Mesothelial cell of epicardium (in vitro differentiated cells): ENCODE results near the gene AKR7A3. TPM values are rescaled to one million over a fixed set of nuclear protein-coding genes. Genes with fewer than 3 reads are reported as not detected.
"Not testable (repeated sequence)": the region's sequence is repeated elsewhere in the genome, so short reads cannot be mapped to it uniquely, and the experiment has no call there.

ENCODE experiments used
- DNase-seq, 2 experiments: peaks; one replicate each; pipeline ENCODE4 v3.0.0; 2021; ENCODE audit warnings: low spot score in 2 of 2; ENCODE audit not compliant: unreplicated experiment in 2 of 2
- H3K27ac Mint-ChIP-seq: 2 replicates; pipeline ENCODE4 v1.8.0; 2021; ENCODE audit warnings: mixed read lengths
- H3K27me3 Mint-ChIP-seq: 2 replicates; pipeline ENCODE4 v1.8.0; 2021; ENCODE audit warnings: low read depth, mixed read lengths
- H3K36me3 Mint-ChIP-seq: 2 replicates; pipeline ENCODE4 v1.8.0; 2021; ENCODE audit warnings: mixed read lengths
- H3K4me1 Mint-ChIP-seq: 2 replicates; pipeline ENCODE4 v1.8.0; 2021; ENCODE audit warnings: mixed read lengths
- H3K4me3 Mint-ChIP-seq: 2 replicates; pipeline ENCODE4 v1.8.0; 2021; ENCODE audit warnings: mild to moderate bottlenecking, moderate library complexity, mixed read lengths
- H3K9me3 Mint-ChIP-seq: 2 replicates; pipeline ENCODE4 v1.8.0; 2021; ENCODE audit warnings: mixed read lengths
- CTCF ChIP-seq: fragments of 200-600 bp; sonication (generic); IDR thresholded peaks from one replicate; pipeline ENCODE4 v1.5.0; 2021; ENCODE audit warnings: antibody characterized with exemption; ENCODE audit not compliant: unreplicated experiment
- total RNA-seq: library from RNA; stranded (reverse); gene quantifications from 3 replicates; pipeline ENCODE4 v1.2.1, GENCODE V29; 2021

Gene AKR7A3
- total RNA-seq, 1 donor from 2014 or later = 2.8 TPM

- Mint-ChIP-seq H3K9me3 (peaks cover 7% of the 10 kb centered on the region), H3K4me1 (no peaks in the 10 kb centered on the region), H3K27ac (no peak overlapping the region), H3K36me3 (peaks cover 14% of the 10 kb centered on the region), H3K27me3 (peaks cover 14% of the 10 kb centered on the region), H3K4me3 (no peak overlapping the region)
- DNase-seq = no peak
- TF ChIP-seq CTCF = no peak
Measured at GRCh38 chr1:19283891-19284290, 4.7 kb downstream of the AKR7A3 start.

GRCh38 chr1:19274636-19275035 lies 13.9 kb downstream of the AKR7A3 start:
- peaks cover 12% of the 10 kb centered on the region for H3K9me3 Mint-ChIP-seq
- TF ChIP-seq CTCF = no peak
- H3K27ac Mint-ChIP-seq = no peak overlapping the region
- H3K4me3 Mint-ChIP-seq = no peak overlapping the region
- peaks cover 16% of the 10 kb centered on the region for H3K36me3 Mint-ChIP-seq
- DNase-seq = no peak
- no peaks in the 10 kb centered on the region for H3K4me1 Mint-ChIP-seq
- H3K27me3 Mint-ChIP-seq = no peaks in the 10 kb centered on the region

GRCh38 chr1:19273844-19274531 lies 14.6 kb downstream of the AKR7A3 start:
- peaks cover 14% of the 10 kb centered on the region for H3K36me3 Mint-ChIP-seq
- DNase-seq, H3K9me3 Mint-ChIP-seq: not testable (repeated sequence)

GRCh38 chr1:19273106-19273843 lies 15.3 kb downstream of the AKR7A3 start:
- no peaks in the 10 kb centered on the region for H3K27me3 Mint-ChIP-seq
- TF ChIP-seq CTCF = no peak
- H3K4me1 Mint-ChIP-seq = no peaks in the 10 kb centered on the region
- no peak overlapping the region for H3K4me3 Mint-ChIP-seq
- no peak for DNase-seq
- H3K36me3 Mint-ChIP-seq = peaks cover 14% of the 10 kb centered on the region
- H3K9me3 Mint-ChIP-seq = peaks cover 9% of the 10 kb centered on the region
- no peak overlapping the region for H3K27ac Mint-ChIP-seq

More at GRCh38 chr1:19273844-19274531, 14.6 kb downstream of the AKR7A3 start:
- not testable (repeated sequence) for H3K4me1 Mint-ChIP-seq, H3K27ac Mint-ChIP-seq, H3K27me3 Mint-ChIP-seq, H3K4me3 Mint-ChIP-seq

GRCh38 chr1:19272064-19272463 lies 16.5 kb downstream of the AKR7A3 start:
- H3K27ac Mint-ChIP-seq = no peak overlapping the region
- H3K9me3 Mint-ChIP-seq = peaks cover 6% of the 10 kb centered on the region
- no peak overlapping the region for H3K4me3 Mint-ChIP-seq
- H3K4me1 Mint-ChIP-seq = no peaks in the 10 kb centered on the region
- H3K27me3 Mint-ChIP-seq = no peaks in the 10 kb centered on the region
- DNase-seq = no peak
- peaks cover 12% of the 10 kb centered on the region for H3K36me3 Mint-ChIP-seq
- TF ChIP-seq CTCF = no peak

- not testable (repeated sequence) for H3K4me1 Mint-ChIP-seq, DNase-seq, H3K9me3 Mint-ChIP-seq, H3K4me3 Mint-ChIP-seq, H3K27me3 Mint-ChIP-seq, H3K27ac Mint-ChIP-seq, H3K36me3 Mint-ChIP-seq
Measured at GRCh38 chr1:19270343-19270730, 18.2 kb downstream of the AKR7A3 start.

- H3K36me3 Mint-ChIP-seq, H3K4me3 Mint-ChIP-seq, H3K9me3 Mint-ChIP-seq, H3K4me1 Mint-ChIP-seq, H3K27me3 Mint-ChIP-seq, H3K27ac Mint-ChIP-seq, DNase-seq: not testable (repeated sequence)
Measured at GRCh38 chr1:19269427-19270342, 18.9 kb downstream of the AKR7A3 start.
